ENCODE results near the gene WDFY2.

Gene WDFY2

GRCh38 chr13:51772781-51773180 is 188.5 kb downstream of the WDFY2 start:
- no peak for DNase-seq

- DNase-seq: no peak
Observed at GRCh38 chr13:51773515-51773914, 189.3 kb downstream of the WDFY2 start.

- no peak for DNase-seq
Observed at GRCh38 chr13:51776179-51776578, 191.9 kb downstream of the WDFY2 start.

GRCh38 chr13:51777921-51778320 is 193.7 kb downstream of the WDFY2 start:
- no peak for DNase-seq

- DNase-seq: no peak
Observed at GRCh38 chr13:51778392-51778791, 194.1 kb downstream of the WDFY2 start.

GRCh38 chr13:51780099-51780498 is 195.8 kb downstream of the WDFY2 start:
- no peak for DNase-seq

- DNase-seq: no peak
Observed at GRCh38 chr13:51781246-51782022, 197.2 kb downstream of the WDFY2 start.

GRCh38 chr13:51782026-51782710 is 197.9 kb downstream of the WDFY2 start:
- DNase-seq: no peak

GRCh38 chr13:51783428-51784094 is 199.3 kb downstream of the WDFY2 start:
- no peak for DNase-seq

GRCh38 chr13:51784097-51784496 is 199.8 kb downstream of the WDFY2 start:
- no peak for DNase-seq

GRCh38 chr13:51785712-51786424 is 201.6 kb downstream of the WDFY2 start:
- DNase-seq: peak; percentile 48

GRCh38 chr13:51786425-51787265 is 202.4 kb downstream of the WDFY2 start:
- DNase-seq: no peak

GRCh38 chr13:51793570-51794271 is 209.5 kb downstream of the WDFY2 start:
- peak; percentile 80 for DNase-seq

GRCh38 chr13:51794964-51795363 is 210.7 kb downstream of the WDFY2 start:
- DNase-seq: no peak

GRCh38 chr13:51795419-51795818 is 211.2 kb downstream of the WDFY2 start:
- DNase-seq: no peak

- DNase-seq: no peak
Observed at GRCh38 chr13:51796546-51796945, 212.3 kb downstream of the WDFY2 start.

GRCh38 chr13:51797664-51798488 is 213.6 kb downstream of the WDFY2 start:
- peak; percentile 53 for DNase-seq

- no peak for DNase-seq
Observed at GRCh38 chr13:51799261-51799660, 215.0 kb downstream of the WDFY2 start.

GRCh38 chr13:51800486-51800885 is 216.2 kb downstream of the WDFY2 start:
- no peak for DNase-seq

- DNase-seq: no peak
Observed at GRCh38 chr13:51801631-51802099, 217.4 kb downstream of the WDFY2 start.
